Gastrocnemius medialis (tissue), 4 donors: ENCODE data around the gene AFAP1L1.

ENCODE experiments used
- CTCF ChIP-seq, 5 experiments: fragments of 450-650 bp in 3 of 5; fragments of 200-600 bp in 2 of 5; sonication (generic) in 2 of 5; IDR thresholded peaks in 4 of 5; conservative IDR thresholded peaks in 1 of 5; 1 replicate in 4 of 5; 2 replicates in 1 of 5; pipeline ENCODE4 v1.5.1; 2016 to 2019; ENCODE audit warnings: antibody characterized with exemption in 5 of 5, mild to moderate bottlenecking in 3 of 5, moderate library complexity in 3 of 5
- POLR2A ChIP-seq, 2 donors: fragments of 450-650 bp; IDR thresholded peaks; one replicate each; pipeline ENCODE4 v1.6.1; 2017; ENCODE audit warnings: antibody characterized with exemption in 2 of 2, mild to moderate bottlenecking in 2 of 2, moderate library complexity in 2 of 2

- TF ChIP-seq CTCF (IDR thresholded peaks at IDR 0.05 in 4 of 5, conservative IDR thresholded peaks at IDR 0.05 in 1 of 5), result no peak
- no peak for TF ChIP-seq POLR2A (IDR thresholded peaks at IDR 0.05)
These were observed 47.4 kb upstream of the AFAP1L1 start for GRCh38 chr5:149224282-149224681.
